Activated naive CD4-positive, alpha-beta T cell treated with anti-CD3 and anti-CD28 coated beads for 36 hours (primary cell): ENCODE data around the gene ALKBH6. TPM values are rescaled to one million over a fixed set of nuclear protein-coding genes. Genes with fewer than 3 reads are reported as not detected.
"Not testable (repeated sequence)": the region's sequence is repeated elsewhere in the genome, so short reads cannot be mapped to it uniquely, and the experiment has no call there.

Experiments
- CTCF ChIA-PET: fragments of 350-600 bp; sonication (Branson Sonifier 250); formaldehyde crosslinking; loops from one replicate; lab custom pipeline; 2021; ENCODE audit warnings: antibody characterized with exemption; lab: Charles Lee
- DNase-seq: peaks from one replicate; pipeline ENCODE4 v3.0.0-alpha.2; 2020
- H3K27ac Mint-ChIP-seq: one replicate; pipeline ENCODE4 v1.8.0; 2021; ENCODE audit warnings: mild to moderate bottlenecking, mixed read lengths
- H3K27me3 Mint-ChIP-seq: one replicate; pipeline ENCODE4 v1.8.0; 2021; ENCODE audit warnings: low read depth, mixed read lengths
- H3K36me3 Mint-ChIP-seq: one replicate; pipeline ENCODE4 v1.8.0; 2021; ENCODE audit warnings: low read depth, mixed read lengths
- H3K4me1 Mint-ChIP-seq: one replicate; pipeline ENCODE4 v1.8.0; 2021; ENCODE audit warnings: low read depth, mixed read lengths
- H3K4me3 Mint-ChIP-seq: one replicate; pipeline ENCODE4 v1.8.0; 2021; ENCODE audit warnings: mild to moderate bottlenecking, moderate library complexity, mixed read lengths
- H3K9me3 Mint-ChIP-seq: one replicate; pipeline ENCODE4 v1.8.0; 2021; ENCODE audit warnings: mixed read lengths
- intact Hi-C: fragments of 100-400 bp; cut with micrococcal nuclease; formaldehyde crosslinking; loops from one replicate; pipeline ENCODE4 v1.15.1; 2023
- total RNA-seq, 2 experiments: library from RNA; stranded (reverse); gene quantifications; one replicate each; pipeline ENCODE4 v1.2.3, GENCODE V29; 2021

ALKBH6 gene
- total RNA-seq, 2 experiments from 2014 or later: 36.9 to 37.8 TPM

- Mint-ChIP-seq H3K27me3 (no peaks in the 10 kb centered on the region), H3K36me3 (peaks cover 12% of the 10 kb centered on the region), H3K4me1 (peaks cover 2% of the 10 kb centered on the region), H3K9me3 (no peaks in the 10 kb centered on the region), H3K27ac (no peak overlapping the region), H3K4me3 (no peak overlapping the region)
- intact Hi-C loops: no loop called here
- CTCF ChIA-PET: no interaction called here
- DNase-seq: no peak
These were observed 33.8 kb upstream of the ALKBH6 start for GRCh38 chr19:36047835-36048234.

GRCh38 chr19:36046443-36047050, 32.5 kb upstream of the ALKBH6 start:
- no peak for DNase-seq
- Mint-ChIP-seq H3K27ac (no peak overlapping the region), H3K4me1 (no peaks in the 10 kb centered on the region), H3K9me3 (no peaks in the 10 kb centered on the region), H3K36me3 (peaks cover 12% of the 10 kb centered on the region), H3K27me3 (no peaks in the 10 kb centered on the region), H3K4me3 (no peak overlapping the region)
- CTCF ChIA-PET: no interaction called here
- intact Hi-C loops: no loop called here

GRCh38 chr19:36043952-36044351, 29.9 kb upstream of the ALKBH6 start:
- Mint-ChIP-seq H3K4me3 (no peak overlapping the region), H3K9me3 (no peaks in the 10 kb centered on the region), H3K36me3 (peaks cover 14% of the 10 kb centered on the region), H3K4me1 (no peaks in the 10 kb centered on the region), H3K27me3 (no peaks in the 10 kb centered on the region), H3K27ac (no peak overlapping the region)
- intact Hi-C loops: loop anchor here (1.0 kb wide), 1 partner anchor 20 kb away; no protein-coding TSS in a partner anchor
- CTCF ChIA-PET: no interaction called here
- DNase-seq: no peak

- CTCF ChIA-PET: no interaction called here
- DNase-seq: no peak
- H3K4me3 Mint-ChIP-seq: no peak overlapping the region
- no peaks in the 10 kb centered on the region for H3K27me3 Mint-ChIP-seq
- intact Hi-C loops: no loop called here
- H3K4me1 Mint-ChIP-seq: peaks cover 6% of the 10 kb centered on the region
- no peaks in the 10 kb centered on the region for H3K9me3 Mint-ChIP-seq
- H3K36me3 Mint-ChIP-seq: peaks cover 12% of the 10 kb centered on the region
- no peak overlapping the region for H3K27ac Mint-ChIP-seq
These were observed 27.8 kb upstream of the ALKBH6 start for GRCh38 chr19:36041831-36042230.

- H3K4me3 Mint-ChIP-seq, intact Hi-C loops, DNase-seq, CTCF ChIA-PET, H3K9me3 Mint-ChIP-seq, H3K4me1 Mint-ChIP-seq, H3K27me3 Mint-ChIP-seq, H3K27ac Mint-ChIP-seq, H3K36me3 Mint-ChIP-seq: not testable (repeated sequence)
These were observed 27.1 kb upstream of the ALKBH6 start for GRCh38 chr19:36041092-36041491.

- H3K4me3 Mint-ChIP-seq: no peak overlapping the region
- CTCF ChIA-PET: no interaction called here
- H3K27me3 Mint-ChIP-seq: no peaks in the 10 kb centered on the region
- peaks cover 6% of the 10 kb centered on the region for H3K36me3 Mint-ChIP-seq
- no peak for DNase-seq
- intact Hi-C loops: no loop called here
- peaks cover 13% of the 10 kb centered on the region for H3K4me1 Mint-ChIP-seq
- no peak overlapping the region for H3K27ac Mint-ChIP-seq
- no peaks in the 10 kb centered on the region for H3K9me3 Mint-ChIP-seq
These were observed 26.5 kb upstream of the ALKBH6 start for GRCh38 chr19:36040495-36040894.

GRCh38 chr19:36032251-36033104, 18.5 kb upstream of the ALKBH6 start, which contains the start of gene CLIP3:
Gene CLIP3 (minus strand): TSS chr19:36032873. CDS start chr19:36032357, 516 bp downstream.
- peaks cover 31% of the 10 kb centered on the region for H3K4me1 Mint-ChIP-seq
- peaks cover 28% of the 10 kb centered on the region for H3K36me3 Mint-ChIP-seq
- no peak for DNase-seq
- peak within 1 kb of the TSS; percentile 33 for H3K4me3 Mint-ChIP-seq
- no peak within 1 kb of the TSS for H3K27ac Mint-ChIP-seq
- CTCF ChIA-PET: no interaction called here
- intact Hi-C loops: no loop called here
- H3K9me3 Mint-ChIP-seq: no peaks in the 10 kb centered on the region
- H3K27me3 Mint-ChIP-seq: no peaks in the 10 kb centered on the region

- DNase-seq: no peak
- H3K4me1 Mint-ChIP-seq: peaks cover 24% of the 10 kb centered on the region
- H3K9me3 Mint-ChIP-seq: no peaks in the 10 kb centered on the region
- H3K27ac Mint-ChIP-seq: no peak overlapping the region
- peaks cover 29% of the 10 kb centered on the region for H3K36me3 Mint-ChIP-seq
- no peaks in the 10 kb centered on the region for H3K27me3 Mint-ChIP-seq
- H3K4me3 Mint-ChIP-seq: no peak overlapping the region
- intact Hi-C loops: no loop called here
- CTCF ChIA-PET: no interaction called here
These were observed 17.3 kb upstream of the ALKBH6 start for GRCh38 chr19:36031308-36031707.

- no peak overlapping the region for H3K4me3 Mint-ChIP-seq
- CTCF ChIA-PET: no interaction called here
- no peaks in the 10 kb centered on the region for H3K27me3 Mint-ChIP-seq
- H3K36me3 Mint-ChIP-seq: peaks cover 31% of the 10 kb centered on the region
- intact Hi-C loops: no loop called here
- DNase-seq: no peak
- peaks cover 18% of the 10 kb centered on the region for H3K4me1 Mint-ChIP-seq
- H3K9me3 Mint-ChIP-seq: no peaks in the 10 kb centered on the region
- no peak overlapping the region for H3K27ac Mint-ChIP-seq
These were observed 16.5 kb upstream of the ALKBH6 start for GRCh38 chr19:36030264-36031148.

GRCh38 chr19:36028313-36029041, 14.5 kb upstream of the ALKBH6 start:
- H3K27ac Mint-ChIP-seq: no peak overlapping the region
- peaks cover 20% of the 10 kb centered on the region for H3K36me3 Mint-ChIP-seq

GRCh38 chr19:36027696-36028095, 13.7 kb upstream of the ALKBH6 start:
- H3K4me3 Mint-ChIP-seq: no peak overlapping the region
- intact Hi-C loops: no loop called here
- no peaks in the 10 kb centered on the region for H3K9me3 Mint-ChIP-seq
- H3K27ac Mint-ChIP-seq: no peak overlapping the region
- H3K4me1 Mint-ChIP-seq: peaks cover 3% of the 10 kb centered on the region
- no peaks in the 10 kb centered on the region for H3K27me3 Mint-ChIP-seq
- CTCF ChIA-PET: interaction anchor here (0.6 kb wide), 1 partner anchor 180 kb away, joined by 4 read pairs; no protein-coding TSS in a partner anchor
- DNase-seq: no peak
- H3K36me3 Mint-ChIP-seq: peaks cover 24% of the 10 kb centered on the region

More at GRCh38 chr19:36028313-36029041, 14.5 kb upstream of the ALKBH6 start:
- CTCF ChIA-PET: no interaction called here
- Mint-ChIP-seq H3K4me1 (peaks cover 6% of the 10 kb centered on the region), H3K27me3 (no peaks in the 10 kb centered on the region), H3K9me3 (no peaks in the 10 kb centered on the region), H3K4me3 (no peak overlapping the region)
- DNase-seq: no peak
- intact Hi-C loops: no loop called here
